ENCODE results near the gene B3GAT1. TPM values are rescaled to one million over a fixed set of nuclear protein-coding genes. Genes with fewer than 3 reads are reported as not detected.

B3GAT1 gene
- total RNA-seq, 1 donor from 2014 or later: 3.5 TPM

GRCh38 chr11:134358165-134358855 lies 53.7 kb downstream of the B3GAT1 start:
- no peak overlapping the region for H3K4me3 Mint-ChIP-seq
- H3K36me3 Mint-ChIP-seq: peaks cover 3% of the 10 kb centered on the region
- no peak overlapping the region for H3K27ac Mint-ChIP-seq
- DNase-seq (ENCODE audit: extremely low spot score, unreplicated experiment): no peak
- H3K4me1 Mint-ChIP-seq (ENCODE audit: unreplicated experiment): no peaks in the 10 kb centered on the region
- no peak for TF ChIP-seq CTCF (conservative IDR thresholded peaks at IDR 0.05)
- no peaks in the 10 kb centered on the region for H3K9me3 Mint-ChIP-seq
- peaks cover 5% of the 10 kb centered on the region for H3K27me3 Mint-ChIP-seq

GRCh38 chr11:134357545-134357839 lies 54.5 kb downstream of the B3GAT1 start:
- H3K27ac Mint-ChIP-seq: no peak overlapping the region
- TF ChIP-seq CTCF (conservative IDR thresholded peaks at IDR 0.05): no peak
- H3K27me3 Mint-ChIP-seq: peaks cover 5% of the 10 kb centered on the region
- DNase-seq (ENCODE audit: extremely low spot score, unreplicated experiment): no peak
- no peak overlapping the region for H3K4me3 Mint-ChIP-seq
- no peaks in the 10 kb centered on the region for H3K9me3 Mint-ChIP-seq
- H3K36me3 Mint-ChIP-seq: peaks cover 4% of the 10 kb centered on the region
- no peaks in the 10 kb centered on the region for H3K4me1 Mint-ChIP-seq (ENCODE audit: unreplicated experiment)

- Mint-ChIP-seq H3K9me3 (no peaks in the 10 kb centered on the region), H3K4me3 (no peak overlapping the region), H3K4me1 (ENCODE audit: unreplicated experiment) (no peaks in the 10 kb centered on the region), H3K27ac (no peak overlapping the region), H3K27me3 (peaks cover 5% of the 10 kb centered on the region), H3K36me3 (peaks cover 4% of the 10 kb centered on the region)
- DNase-seq (ENCODE audit: extremely low spot score, unreplicated experiment): no peak
- TF ChIP-seq CTCF (conservative IDR thresholded peaks at IDR 0.05): no peak
These were observed 55.1 kb downstream of the B3GAT1 start for GRCh38 chr11:134356656-134357544.

- no peak for TF ChIP-seq CTCF (conservative IDR thresholded peaks at IDR 0.05)
- Mint-ChIP-seq H3K27me3 (peaks cover 5% of the 10 kb centered on the region), H3K4me1 (ENCODE audit: unreplicated experiment) (no peaks in the 10 kb centered on the region), H3K4me3 (no peak overlapping the region), H3K36me3 (peaks cover 4% of the 10 kb centered on the region), H3K27ac (no peak overlapping the region), H3K9me3 (no peaks in the 10 kb centered on the region)
- DNase-seq (ENCODE audit: extremely low spot score, unreplicated experiment): no peak
These were observed 56.4 kb downstream of the B3GAT1 start for GRCh38 chr11:134355656-134356055.

- H3K4me3 Mint-ChIP-seq: no peak overlapping the region
These were observed 56.9 kb downstream of the B3GAT1 start for GRCh38 chr11:134355136-134355535.

More at GRCh38 chr11:134355136-134355535, 56.9 kb downstream of the B3GAT1 start:
- DNase-seq (ENCODE audit: extremely low spot score, unreplicated experiment): no peak
- no peak for TF ChIP-seq CTCF (conservative IDR thresholded peaks at IDR 0.05)
- Mint-ChIP-seq H3K27me3 (peaks cover 4% of the 10 kb centered on the region), H3K36me3 (peaks cover 4% of the 10 kb centered on the region), H3K27ac (no peak overlapping the region), H3K4me1 (ENCODE audit: unreplicated experiment) (no peaks in the 10 kb centered on the region), H3K9me3 (no peaks in the 10 kb centered on the region)

Measured in type B pancreatic cell (in vitro differentiated cells).